ENCODE results near the gene LRRC4B.

GRCh38 chr19:50480281-50481111 lies 87.7 kb downstream of the LRRC4B start:
- TF ChIP-seq CTCF (IDR thresholded peaks at IDR 0.05; ENCODE audit: poor library complexity) (no peak), EZH2 (IDR thresholded peaks at IDR 0.05; ENCODE audit: borderline replicate concordance) (no peak), EZH2phosphoT487 (IDR thresholded peaks at IDR 0.05; ENCODE audit: low read depth, severe bottlenecking, unreplicated experiment) (no peak)

All from hepatocyte (in vitro differentiated cells).